Panc1 (cell line): Measurements from ENCODE around the gene FNDC11. TPM values are rescaled to one million over a fixed set of nuclear protein-coding genes. Genes with fewer than 3 reads are reported as not detected.
A peak's percentile ranks its signal among the peaks of the same experiment; 100 is the strongest.

Experiments
- ATAC-seq: fragments of 200-7000 bp; cut with Tn5 transposase; 2 replicates; pipeline ENCODE4 v1.9.1; 2020; ENCODE audit warnings: mild to moderate bottlenecking, moderate library complexity
- BruUV-seq: library from RNA; stranded (reverse); fragments of 400-500 nt; replicated peaks from 2 replicates; lab custom pipeline; 2021; lab: Mats Ljungman, UMichigan
- CTCF ChIA-PET: fragments of 300-600 bp; sonication (Branson Sonifier 250); formaldehyde crosslinking; loops from one replicate; lab custom pipeline; 2022; ENCODE audit warnings: antibody characterized with exemption; lab: Charles Lee
- POLR2A ChIA-PET: fragments of 300-600 bp; sonication (Branson Sonifier 250); formaldehyde crosslinking; loops from one replicate; lab custom pipeline; 2022; ENCODE audit warnings: antibody characterized with exemption; lab: Charles Lee
- DNase-seq: peaks from one replicate; pipeline ENCODE4 v3.0.0-alpha.2; 2010; ENCODE audit warnings: low read depth, low spot score
- H3K27ac ChIP-seq: 2 replicates; pipeline ENCODE4 v1.5.1; 2011; ENCODE audit warnings: mild to moderate bottlenecking, low read length, inconsistent platforms
- H3K27me3 ChIP-seq: fragments of 200-500 bp; sonication (Bioruptor generic); 2 replicates; pipeline ENCODE4 v1.6.0; 2014; ENCODE audit warnings: low read length, inconsistent platforms; ENCODE audit not compliant: control insufficient read depth, insufficient read depth
- H3K36me3 ChIP-seq: fragments of 200-500 bp; sonication (Bioruptor generic); 2 replicates; pipeline ENCODE4 v1.5.1; 2014; ENCODE audit warnings: inconsistent platforms, mild to moderate bottlenecking, low read length, moderate library complexity; ENCODE audit not compliant: control insufficient read depth, insufficient read depth
- H3K4me1 ChIP-seq: 2 replicates; pipeline ENCODE4 v1.5.1; 2011; ENCODE audit warnings: inconsistent platforms, mild to moderate bottlenecking, low read length, moderate library complexity; ENCODE audit not compliant: control insufficient read depth, insufficient read depth
- H3K4me3 ChIP-seq, 2 experiments: 2 replicates each; pipeline ENCODE4 v1.5.1; 2011 to 2012; ENCODE audit warnings: low read depth in 2 of 2, low read length in 2 of 2, mild to moderate bottlenecking in 2 of 2, inconsistent platforms in 1 of 2, moderate library complexity in 1 of 2
- H3K9me3 ChIP-seq: fragments of 200-500 bp; sonication (Bioruptor generic); 2 replicates; pipeline ENCODE4 v1.5.1; 2014; ENCODE audit warnings: low read depth, mild to moderate bottlenecking, inconsistent platforms, low read length, moderate library complexity; ENCODE audit not compliant: control insufficient read depth, insufficient read depth
- POLR2AphosphoS5 ChIP-seq: IDR thresholded peaks from 2 replicates; pipeline ENCODE4 v1.6.1; 2012; ENCODE audit warnings: mild to moderate bottlenecking, low read depth, low read length, moderate library complexity
- TCF7L2 ChIP-seq: IDR thresholded peaks from 2 replicates; pipeline ENCODE4 v1.6.1; 2011; ENCODE audit warnings: mild to moderate bottlenecking, low read depth, low read length, inconsistent platforms
- in situ Hi-C: cut with HindIII; loops from 2 replicates; pipeline ENCODE4 v1.10.0; 2016; ENCODE audit warnings: low sequenced_read_pairs, low pct_unique_long_range_greater_than_20kb
- intact Hi-C: fragments of 100-400 bp; cut with micrococcal nuclease; formaldehyde crosslinking; loops from one replicate; pipeline ENCODE4 v1.10.0; 2022; ENCODE audit not compliant: unreplicated experiment
- total RNA-seq: library from RNA; stranded (reverse); gene quantifications from one replicate; pipeline ENCODE4 v1.2.1, GENCODE V29; 2021; ENCODE audit not compliant: unreplicated experiment
- TF ChIP-seq, protein P1 (sequence below): fragments of 450-650 bp; IDR thresholded peaks from 2 replicates; pipeline ENCODE4 v1.5.1; 2017; ENCODE audit warnings: mild to moderate bottlenecking
- TF ChIP-seq, protein P2 (sequence below), 2 experiments: IDR thresholded peaks; 2 replicates each; pipeline ENCODE4 v1.6.1; 2011 to 2012; ENCODE audit warnings: low read depth in 2 of 2, control low read depth in 1 of 2, low read length in 1 of 2, mild to moderate bottlenecking in 1 of 2, moderate library complexity in 1 of 2; ENCODE audit not compliant: insufficient read depth in 1 of 2

The FNDC11 gene
- total RNA-seq, 1 experiment from 2014 or later: 1.3 TPM

GRCh38 chr20:63538204-63539091 lies 15.5 kb upstream of the FNDC11 start:
- POLR2A ChIA-PET: interaction anchor here (0.6 to 1.4 kb wide), 3 partner anchors 18 to 373 kb away, joined by 5 to 16 read pairs (median 5); partner anchors contain the start of gene PPDPF
- Histone ChIP-seq H3K27ac (peak overlapping the region; percentile 88), H3K36me3 (no peaks in the 10 kb centered on the region), H3K4me3 (peak overlapping the region; percentile 46 to 70), H3K27me3 (no peaks in the 10 kb centered on the region), H3K9me3 (no peaks in the 10 kb centered on the region), H3K4me1 (peaks cover 17% of the 10 kb centered on the region)
- in situ Hi-C loops: loop anchor here (10.0 kb wide), 1 partner anchor 56 kb away; no protein-coding TSS in a partner anchor
- intact Hi-C loops: no loop called here
- TF ChIP-seq TCF7L2: no peak
- TF ChIP-seq, protein P1, sequence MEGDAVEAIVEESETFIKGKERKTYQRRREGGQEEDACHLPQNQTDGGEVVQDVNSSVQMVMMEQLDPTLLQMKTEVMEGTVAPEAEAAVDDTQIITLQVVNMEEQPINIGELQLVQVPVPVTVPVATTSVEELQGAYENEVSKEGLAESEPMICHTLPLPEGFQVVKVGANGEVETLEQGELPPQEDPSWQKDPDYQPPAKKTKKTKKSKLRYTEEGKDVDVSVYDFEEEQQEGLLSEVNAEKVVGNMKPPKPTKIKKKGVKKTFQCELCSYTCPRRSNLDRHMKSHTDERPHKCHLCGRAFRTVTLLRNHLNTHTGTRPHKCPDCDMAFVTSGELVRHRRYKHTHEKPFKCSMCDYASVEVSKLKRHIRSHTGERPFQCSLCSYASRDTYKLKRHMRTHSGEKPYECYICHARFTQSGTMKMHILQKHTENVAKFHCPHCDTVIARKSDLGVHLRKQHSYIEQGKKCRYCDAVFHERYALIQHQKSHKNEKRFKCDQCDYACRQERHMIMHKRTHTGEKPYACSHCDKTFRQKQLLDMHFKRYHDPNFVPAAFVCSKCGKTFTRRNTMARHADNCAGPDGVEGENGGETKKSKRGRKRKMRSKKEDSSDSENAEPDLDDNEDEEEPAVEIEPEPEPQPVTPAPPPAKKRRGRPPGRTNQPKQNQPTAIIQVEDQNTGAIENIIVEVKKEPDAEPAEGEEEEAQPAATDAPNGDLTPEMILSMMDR: peak; percentile 82
- no peak for TF ChIP-seq POLR2AphosphoS5
- TF ChIP-seq, protein P2, sequence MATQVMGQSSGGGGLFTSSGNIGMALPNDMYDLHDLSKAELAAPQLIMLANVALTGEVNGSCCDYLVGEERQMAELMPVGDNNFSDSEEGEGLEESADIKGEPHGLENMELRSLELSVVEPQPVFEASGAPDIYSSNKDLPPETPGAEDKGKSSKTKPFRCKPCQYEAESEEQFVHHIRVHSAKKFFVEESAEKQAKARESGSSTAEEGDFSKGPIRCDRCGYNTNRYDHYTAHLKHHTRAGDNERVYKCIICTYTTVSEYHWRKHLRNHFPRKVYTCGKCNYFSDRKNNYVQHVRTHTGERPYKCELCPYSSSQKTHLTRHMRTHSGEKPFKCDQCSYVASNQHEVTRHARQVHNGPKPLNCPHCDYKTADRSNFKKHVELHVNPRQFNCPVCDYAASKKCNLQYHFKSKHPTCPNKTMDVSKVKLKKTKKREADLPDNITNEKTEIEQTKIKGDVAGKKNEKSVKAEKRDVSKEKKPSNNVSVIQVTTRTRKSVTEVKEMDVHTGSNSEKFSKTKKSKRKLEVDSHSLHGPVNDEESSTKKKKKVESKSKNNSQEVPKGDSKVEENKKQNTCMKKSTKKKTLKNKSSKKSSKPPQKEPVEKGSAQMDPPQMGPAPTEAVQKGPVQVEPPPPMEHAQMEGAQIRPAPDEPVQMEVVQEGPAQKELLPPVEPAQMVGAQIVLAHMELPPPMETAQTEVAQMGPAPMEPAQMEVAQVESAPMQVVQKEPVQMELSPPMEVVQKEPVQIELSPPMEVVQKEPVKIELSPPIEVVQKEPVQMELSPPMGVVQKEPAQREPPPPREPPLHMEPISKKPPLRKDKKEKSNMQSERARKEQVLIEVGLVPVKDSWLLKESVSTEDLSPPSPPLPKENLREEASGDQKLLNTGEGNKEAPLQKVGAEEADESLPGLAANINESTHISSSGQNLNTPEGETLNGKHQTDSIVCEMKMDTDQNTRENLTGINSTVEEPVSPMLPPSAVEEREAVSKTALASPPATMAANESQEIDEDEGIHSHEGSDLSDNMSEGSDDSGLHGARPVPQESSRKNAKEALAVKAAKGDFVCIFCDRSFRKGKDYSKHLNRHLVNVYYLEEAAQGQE (IDR thresholded peaks at IDR 0.05; ENCODE audit: insufficient read depth in 1 of 2, low read depth in 2 of 2, low read length in 1 of 2): no peak
- peak; percentile 59 for ATAC-seq
- no TSS peak for BruUV-seq
- CTCF ChIA-PET: interaction anchor here (0.6 to 3.1 kb wide), 14 partner anchors 51 to 619 kb away, joined by 3 to 14 read pairs (median 4); partner anchors contain the start of genes CHRNA4, LIME1 and UCKL1
- DNase-seq: no peak

- Histone ChIP-seq H3K4me1 (peaks cover 17% of the 10 kb centered on the region), H3K4me3 (no peak overlapping the region), H3K9me3 (no peaks in the 10 kb centered on the region), H3K36me3 (no peaks in the 10 kb centered on the region), H3K27ac (no peak overlapping the region; the same call in 1 of the 2 replicates), H3K27me3 (no peaks in the 10 kb centered on the region)
- ATAC-seq: no peak
- no peak for DNase-seq
- intact Hi-C loops (no loop called here), in situ Hi-C loops (loop anchor here (10.0 kb wide), 1 partner anchor 56 kb away; no protein-coding TSS in a partner anchor)
- CTCF ChIA-PET: interaction anchor here (0.6 to 3.1 kb wide), 3 partner anchors 28 to 197 kb away, joined by 3 to 12 read pairs (median 4); partner anchors contain the start of gene LIME1
- no TSS peak for BruUV-seq
- POLR2A ChIA-PET: no interaction called here
- TF ChIP-seq TCF7L2: no peak
- TF ChIP-seq, protein P1: no peak
Measured at GRCh38 chr20:63539092-63539430, 14.9 kb upstream of the FNDC11 start.
